HepG2 (cell line): ENCODE measurements around the gene CDT1. TPM values are rescaled to one million over a fixed set of nuclear protein-coding genes. Genes with fewer than 3 reads are reported as not detected.

Source experiments
- BCLAF1 ChIP-seq: fragments of 450-650 bp; IDR thresholded peaks from 2 replicates; pipeline ENCODE4 v1.6.1; 2017; ENCODE audit warnings: mild to moderate bottlenecking
- CCDC6 ChIP-seq: sonication (generic); formaldehyde crosslinking; IDR thresholded peaks from 2 replicates; pipeline ENCODE4 v1.8.1; 2022; ENCODE audit warnings: mild to moderate bottlenecking, missing genetic modification reagents, moderate library complexity
- CEBPB ChIP-seq: IDR thresholded peaks from 2 replicates; pipeline ENCODE4 v1.6.1; 2011; ENCODE audit warnings: low read depth, low read length, improper control_type of control experiment, borderline replicate concordance
- DPF2 ChIP-seq: sonication (generic); formaldehyde crosslinking; IDR thresholded peaks from 2 replicates; pipeline ENCODE4 v1.4.0; 2020; ENCODE audit warnings: mild to moderate bottlenecking, low read depth, missing genetic modification reagents, borderline replicate concordance
- KAT8 ChIP-seq: IDR thresholded peaks from 2 replicates; pipeline ENCODE4 v1.6.1; 2016; ENCODE audit warnings: missing genetic modification reagents, missing compliant biosample characterization
- KLF6 ChIP-seq: IDR thresholded peaks from 2 replicates; pipeline ENCODE4 v1.8.0; 2016; ENCODE audit warnings: missing biosample characterization, missing genetic modification reagents
- LRRFIP1 ChIP-seq: sonication (generic); formaldehyde crosslinking; conservative IDR thresholded peaks from 2 replicates; pipeline ENCODE4 v1.4.0; 2020; ENCODE audit warnings: missing genetic modification reagents
- MAFF ChIP-seq: IDR thresholded peaks from 2 replicates; pipeline ENCODE4 v1.6.1; 2011; ENCODE audit warnings: low read depth, low read length, improper control_type of control experiment
- MTF1 ChIP-seq: sonication (generic); formaldehyde crosslinking; IDR thresholded peaks from 2 replicates; pipeline ENCODE4 v1.5.0; 2020; ENCODE audit warnings: missing genetic modification reagents
- NFIB ChIP-seq: sonication (generic); formaldehyde crosslinking; IDR thresholded peaks from 2 replicates; pipeline ENCODE4 v1.9.0; 2021; ENCODE audit warnings: missing genetic modification reagents, mild to moderate bottlenecking, borderline replicate concordance
- NFKB2 ChIP-seq: sonication (generic); formaldehyde crosslinking; IDR thresholded peaks from 2 replicates; pipeline ENCODE4 v1.4.0; 2020; ENCODE audit warnings: missing genetic modification reagents, borderline replicate concordance
- PATZ1 ChIP-seq: sonication (generic); formaldehyde crosslinking; IDR thresholded peaks from 2 replicates; pipeline ENCODE4 v1.4.0; 2020; ENCODE audit warnings: missing genetic modification reagents
- PCBP2 ChIP-seq: fragments of 200-400 bp; formaldehyde crosslinking; optimal IDR thresholded peaks from 2 replicates; pipeline ENCODE3; 2018; ENCODE audit warnings: low read length, low read depth; ENCODE audit not compliant: poor library complexity, severe bottlenecking
- SOX5 ChIP-seq: IDR thresholded peaks from 2 replicates; pipeline ENCODE4 v1.6.1; 2016; ENCODE audit warnings: borderline replicate concordance
- ZBTB37 ChIP-seq: sonication (generic); formaldehyde crosslinking; IDR thresholded peaks from 2 replicates; pipeline ENCODE4 v1.4.0; 2020; ENCODE audit warnings: mild to moderate bottlenecking, missing genetic modification reagents
- ZKSCAN8 ChIP-seq: IDR thresholded peaks from 2 replicates; pipeline ENCODE4 v1.6.1; 2016; ENCODE audit warnings: borderline replicate concordance, missing genetic modification reagents, missing compliant biosample characterization
- ZNF20 ChIP-seq: sonication (generic); formaldehyde crosslinking; IDR thresholded peaks from 2 replicates; pipeline ENCODE4 v1.4.0; 2020; ENCODE audit warnings: mild to moderate bottlenecking, moderate library complexity, missing genetic modification reagents
- ZNF335 ChIP-seq: sonication (generic); formaldehyde crosslinking; IDR thresholded peaks from 2 replicates; pipeline ENCODE4 v1.4.0; 2020; ENCODE audit warnings: missing genetic modification reagents
- ZNF547 ChIP-seq: sonication (generic); formaldehyde crosslinking; IDR thresholded peaks from 2 replicates; pipeline ENCODE4 v1.5.1; 2020; ENCODE audit warnings: mild to moderate bottlenecking, missing genetic modification reagents
- polyA plus RNA-seq, 8 experiments: library from polyadenylated mRNA; depleted of rRNA in 3 of 8; stranded (reverse) in 7 of 8; unstranded in 1 of 8; fragments of >200 nt; fragmentation: Illumina TruSeq in 4 of 8; extraction: Trizol in 4 of 8; gene quantifications; 2 replicates each; pipeline versions ENCODE4 v1.2.1 to v1.2.3, GENCODE V29; 2011 to 2016; ENCODE audit warnings: low read depth in 4 of 8, missing spikeins in 1 of 8, mixed read lengths in 1 of 8; ENCODE audit not compliant: insufficient read depth in 1 of 8
- total RNA-seq, 5 experiments: library from RNA; depleted of rRNA; stranded (reverse); fragments of >200 nt; fragmentation: Illumina TruSeq; extraction: Trizol; gene quantifications; 2 replicates each; pipeline ENCODE4 v1.2.3, GENCODE V29; 2016; ENCODE audit warnings: low read depth in 1 of 5

The CDT1 gene
- total and polyA plus RNA-seq, 2 of the 13 experiments (the other 11 are each of a cell fraction or from before 2014, with no cell fraction given) = 23.1 to 23.8 TPM

GRCh38 chr16:88810912-88811768, 7.6 kb downstream of the CDT1 start (continued):
- TF ChIP-seq BCLAF1 (no peak), ZKSCAN8 (CRISPR knock-in tag) (no peak), MTF1 (CRISPR knock-in tag) (no peak; the same call in 1 of the 2 replicates), LRRFIP1 (no peak), KLF6 (CRISPR knock-in tag) (peak; percentile 92), ZNF335 (CRISPR knock-in tag) (no peak), NFIB (no peak), CEBPB (no peak), ZNF547 (CRISPR knock-in tag) (no peak; the same call in 1 of the 2 replicates), KAT8 (CRISPR knock-in tag) (peak; percentile 87), PCBP2 (no peak), ZNF20 (CRISPR knock-in tag) (no peak), MAFF (no peak), DPF2 (0 out of 2 replicates have a peak, but pooled peaks have one; percentile 46), SOX5 (CRISPR knock-in tag) (no peak; the same call in 1 of the 2 replicates), NFKB2 (peak; percentile 92; the same call in 1 of the 2 replicates), PATZ1 (peak; percentile 68), CCDC6 (CRISPR knock-in tag) (no peak; the same call in 1 of the 2 replicates), ZBTB37 (CRISPR knock-in tag) (no peak)
